Skeletal muscle tissue (tissue), 4 donors: ENCODE measurements around the gene LETMD1. TPM values are rescaled to one million over a fixed set of nuclear protein-coding genes. Genes with fewer than 3 reads are reported as not detected.
A peak's percentile ranks its signal among the peaks of the same experiment; 100 is the strongest.

Experiments
- H3K27ac ChIP-seq: one replicate; pipeline ENCODE4 v1.7.0; 2013; ENCODE audit warnings: mild to moderate bottlenecking, low read depth, low read length, inconsistent platforms
- H3K27me3 ChIP-seq, 3 donors: one replicate each; pipeline ENCODE4 v1.7.0; 2013; ENCODE audit warnings: low read length in 3 of 3; ENCODE audit not compliant: control insufficient read depth in 3 of 3, insufficient read depth in 3 of 3
- H3K36me3 ChIP-seq, 3 donors: one replicate each; pipeline ENCODE4 v1.7.0; 2013; ENCODE audit warnings: low read length in 3 of 3; ENCODE audit not compliant: control insufficient read depth in 3 of 3, insufficient read depth in 3 of 3
- H3K4me1 ChIP-seq, 3 donors: one replicate each; pipeline ENCODE4 v1.7.0; 2013; ENCODE audit warnings: low read length in 3 of 3, mild to moderate bottlenecking in 3 of 3; ENCODE audit not compliant: control insufficient read depth in 3 of 3, insufficient read depth in 3 of 3
- H3K4me3 ChIP-seq, 3 donors: one replicate each; pipeline ENCODE4 v1.7.0; 2013; ENCODE audit warnings: low read length in 3 of 3
- H3K9ac ChIP-seq, 3 donors: one replicate each; pipeline ENCODE4 v1.7.0; 2013; ENCODE audit warnings: low read length in 3 of 3, mild to moderate bottlenecking in 3 of 3, moderate library complexity in 2 of 3, low read depth in 1 of 3
- H3K9me3 ChIP-seq, 3 donors: one replicate each; pipeline ENCODE4 v1.7.0; 2013; ENCODE audit warnings: low read length in 3 of 3; ENCODE audit not compliant: control insufficient read depth in 3 of 3
- total RNA-seq: library from RNA; depleted of rRNA; stranded (reverse); fragments of >200 nt; gene quantifications from one replicate; pipeline ENCODE4 v1.2.3, GENCODE V29; 2014
- donor health status: Osteomylitis.

Gene LETMD1, protein sequence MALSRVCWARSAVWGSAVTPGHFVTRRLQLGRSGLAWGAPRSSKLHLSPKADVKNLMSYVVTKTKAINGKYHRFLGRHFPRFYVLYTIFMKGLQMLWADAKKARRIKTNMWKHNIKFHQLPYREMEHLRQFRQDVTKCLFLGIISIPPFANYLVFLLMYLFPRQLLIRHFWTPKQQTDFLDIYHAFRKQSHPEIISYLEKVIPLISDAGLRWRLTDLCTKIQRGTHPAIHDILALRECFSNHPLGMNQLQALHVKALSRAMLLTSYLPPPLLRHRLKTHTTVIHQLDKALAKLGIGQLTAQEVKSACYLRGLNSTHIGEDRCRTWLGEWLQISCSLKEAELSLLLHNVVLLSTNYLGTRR
- 40.2 TPM for total RNA-seq

DNA sequence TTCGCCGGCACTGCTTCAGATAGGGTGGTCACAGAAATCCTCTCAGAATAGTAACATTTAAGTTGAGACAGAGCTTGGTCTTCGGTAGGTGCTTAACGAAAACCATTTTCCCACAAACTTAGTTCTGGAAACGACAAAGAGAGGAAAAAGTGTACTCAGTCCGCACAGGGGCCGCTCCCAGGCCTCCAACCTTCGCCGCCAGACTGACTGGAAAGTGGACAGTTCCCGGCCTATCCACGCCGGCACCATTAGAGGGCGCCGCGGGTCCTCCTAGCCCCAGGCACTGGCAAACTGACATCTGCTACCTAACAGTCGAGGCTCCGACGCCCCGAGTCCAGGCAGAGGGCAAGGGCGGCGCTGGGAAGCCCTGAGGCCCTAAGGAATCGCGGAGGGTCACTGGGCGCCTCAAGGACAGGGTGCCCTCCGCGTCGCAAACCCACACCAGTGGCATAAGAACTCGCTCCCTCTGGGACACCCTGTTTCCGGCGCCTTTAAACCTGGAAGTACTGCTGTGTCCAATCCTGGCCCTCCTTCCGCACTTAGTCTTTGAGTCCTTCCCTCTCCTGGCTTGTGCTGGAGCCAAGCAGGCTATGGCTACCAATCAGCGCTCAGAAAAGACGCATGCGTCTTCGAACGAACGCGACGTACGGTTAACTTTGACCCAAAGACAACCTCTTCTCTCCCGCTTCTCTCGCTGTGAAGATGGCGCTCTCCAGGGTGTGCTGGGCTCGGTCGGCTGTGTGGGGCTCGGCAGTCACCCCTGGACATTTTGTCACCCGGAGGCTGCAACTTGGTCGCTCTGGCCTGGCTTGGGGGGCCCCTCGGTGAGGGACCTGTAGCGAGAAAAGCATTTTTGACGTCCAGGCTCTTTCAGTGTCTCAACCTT is at the start of gene LETMD1:
TSS of gene LETMD1 (plus strand) at position 673 of the 886 bp plus-strand sequence. CDS start at position 703, 30 bp downstream.
- peak within 1 kb of the TSS; percentile 89 to 100 (median 92) for H3K9ac ChIP-seq
- peaks cover 0 to 12% (median 6%) of the 10 kb centered on the region in 3 donors for H3K36me3 ChIP-seq
- H3K27ac ChIP-seq, result peak within 1 kb of the TSS; percentile 90
- peak within 1 kb of the TSS; percentile 94 to 98 (median 97) for H3K4me3 ChIP-seq
- H3K4me1 ChIP-seq, result peaks cover 6 to 25% (median 15%) of the 10 kb centered on the region in 3 donors
- no peaks in the 10 kb centered on the region for H3K9me3 ChIP-seq
- no peaks in the 10 kb centered on the region for H3K27me3 ChIP-seq

DNA sequence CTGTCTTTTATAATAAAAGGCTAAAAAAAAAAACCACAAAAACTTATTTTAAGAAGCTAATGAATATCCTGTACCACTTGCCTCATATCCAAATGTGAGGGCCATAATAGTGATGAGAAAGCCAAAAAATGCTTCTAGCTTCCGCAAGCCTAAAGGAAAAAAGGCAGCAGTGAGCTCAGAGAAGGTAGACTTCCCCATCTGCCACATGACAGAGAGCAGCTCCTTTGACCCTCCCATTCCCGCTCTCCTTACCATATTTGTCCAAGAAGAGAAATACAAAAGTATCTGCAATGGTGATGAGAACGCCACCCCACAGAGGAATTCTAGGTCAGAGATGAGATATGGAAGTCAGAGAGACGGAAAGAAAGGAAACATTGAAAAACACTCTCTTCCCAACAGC is 49.0 kb upstream of the LETMD1 start:
- H3K36me3 ChIP-seq, result peaks cover 41 to 56% (median 50%) of the 10 kb centered on the region in 3 donors
- H3K27ac ChIP-seq, result no peak overlapping the region
- H3K4me3 ChIP-seq, result no peak overlapping the region
- H3K9ac ChIP-seq, result no peak overlapping the region
- no peaks in the 10 kb centered on the region for H3K27me3 ChIP-seq
- H3K9me3 ChIP-seq, result no peaks in the 10 kb centered on the region
- no peaks in the 10 kb centered on the region for H3K4me1 ChIP-seq

DNA sequence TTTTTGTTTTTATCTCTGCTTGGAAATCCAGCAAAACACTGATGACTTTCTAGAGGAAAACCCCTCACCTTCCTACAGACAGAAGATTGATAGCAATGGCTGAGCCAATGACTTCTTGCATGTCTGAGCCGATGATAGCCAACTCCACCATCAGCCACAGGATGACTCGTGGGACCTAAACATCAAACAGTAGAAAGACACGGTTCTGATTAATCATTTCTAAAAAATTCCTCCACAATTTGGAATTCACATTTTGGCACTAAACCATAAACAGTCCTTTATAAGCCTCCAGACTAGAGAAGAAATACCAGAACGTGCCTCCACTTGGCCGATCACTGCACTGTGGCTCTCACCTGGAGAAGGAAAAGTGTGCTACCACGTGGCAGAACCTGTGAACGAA is 47.9 kb upstream of the LETMD1 start:
- Histone ChIP-seq H3K36me3 (peaks cover 42 to 56% (median 54%) of the 10 kb centered on the region in 3 donors), H3K27me3 (no peaks in the 10 kb centered on the region)

DNA sequence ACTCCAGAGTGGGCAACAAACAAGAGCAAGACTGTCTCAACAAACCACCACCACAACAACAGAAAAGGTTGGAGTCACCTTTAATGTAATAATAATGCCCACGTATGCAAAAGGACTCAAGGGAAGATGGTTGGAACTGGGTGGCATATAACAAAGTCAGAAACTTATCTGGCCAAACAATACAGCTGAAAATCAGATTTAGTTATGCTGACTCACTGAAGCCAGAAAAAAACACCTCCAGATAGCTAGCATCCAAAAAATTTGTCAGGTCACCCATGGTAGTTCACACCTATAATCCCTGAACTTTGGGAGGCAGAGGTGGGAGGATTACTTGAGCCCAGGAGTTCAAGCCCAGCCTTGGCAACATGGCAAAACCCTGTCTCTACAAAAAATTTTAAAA is 46.3 kb upstream of the LETMD1 start:
- H3K9ac ChIP-seq, result no peak overlapping the region
- no peaks in the 10 kb centered on the region for H3K27me3 ChIP-seq
- H3K36me3 ChIP-seq, result peaks cover 42 to 51% (median 50%) of the 10 kb centered on the region in 3 donors
- H3K4me3 ChIP-seq, result no peak overlapping the region
- H3K4me1 ChIP-seq, result no peaks in the 10 kb centered on the region
- no peak overlapping the region for H3K27ac ChIP-seq
- H3K9me3 ChIP-seq, result no peaks in the 10 kb centered on the region

More for the DNA sequence above, 47.9 kb upstream of the LETMD1 start:
- H3K27ac ChIP-seq, result no peak overlapping the region
- H3K9me3 ChIP-seq, result no peaks in the 10 kb centered on the region
- H3K4me3 ChIP-seq, result no peak overlapping the region
- H3K4me1 ChIP-seq, result no peaks in the 10 kb centered on the region
- no peak overlapping the region for H3K9ac ChIP-seq

DNA sequence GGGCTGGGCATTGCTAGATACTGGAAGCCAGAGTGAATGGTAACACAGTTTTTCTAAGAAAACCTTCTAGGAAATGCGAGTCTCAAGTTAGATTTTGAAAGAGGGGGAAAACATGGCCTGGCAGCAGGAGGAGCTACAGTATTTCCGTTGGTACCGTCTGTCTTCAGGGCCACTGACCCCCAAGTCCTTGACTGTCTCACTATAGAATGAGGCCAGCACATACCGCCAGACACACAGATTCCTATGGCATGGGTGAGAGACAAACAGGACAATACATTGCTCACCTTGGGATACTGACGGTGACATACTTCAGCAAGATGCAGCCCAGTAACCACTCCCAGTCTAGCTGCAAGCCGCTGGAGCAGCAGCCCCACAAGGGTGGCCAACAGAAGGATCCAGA is 43.6 kb upstream of the LETMD1 start:
- Histone ChIP-seq H3K9me3 (no peaks in the 10 kb centered on the region), H3K27ac (no peak overlapping the region), H3K9ac (no peak overlapping the region), H3K4me1 (peaks cover 0 to 2% (median 2%) of the 10 kb centered on the region in 3 donors), H3K36me3 (peaks cover 34 to 45% (median 43%) of the 10 kb centered on the region in 3 donors), H3K27me3 (no peaks in the 10 kb centered on the region), H3K4me3 (no peak overlapping the region)

DNA sequence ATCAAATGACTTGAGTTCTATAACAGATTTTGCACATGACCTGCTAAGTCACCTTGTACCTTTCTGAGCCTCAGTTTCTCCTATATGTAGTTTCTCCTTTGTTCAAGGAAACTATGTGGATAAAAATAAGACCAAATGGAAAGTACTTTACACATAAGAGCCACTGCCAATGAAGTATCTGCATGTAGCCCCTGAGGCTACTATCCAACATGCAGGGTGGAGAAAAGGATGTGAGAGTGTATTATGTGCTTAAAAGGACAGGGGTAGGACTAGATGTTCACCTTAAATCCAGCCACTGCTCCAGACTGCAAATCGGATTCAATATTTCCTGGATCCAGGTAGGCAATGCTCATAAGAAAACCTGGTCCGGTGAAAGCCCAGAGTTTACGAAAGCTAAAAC is 43.1 kb upstream of the LETMD1 start:
- Histone ChIP-seq H3K27ac (no peak overlapping the region), H3K36me3 (peaks cover 34 to 43% (median 40%) of the 10 kb centered on the region in 3 donors), H3K9ac (no peak overlapping the region), H3K27me3 (no peaks in the 10 kb centered on the region), H3K4me1 (peaks cover 0 to 6% (median 5%) of the 10 kb centered on the region in 3 donors), H3K9me3 (no peaks in the 10 kb centered on the region), H3K4me3 (no peak overlapping the region)

DNA sequence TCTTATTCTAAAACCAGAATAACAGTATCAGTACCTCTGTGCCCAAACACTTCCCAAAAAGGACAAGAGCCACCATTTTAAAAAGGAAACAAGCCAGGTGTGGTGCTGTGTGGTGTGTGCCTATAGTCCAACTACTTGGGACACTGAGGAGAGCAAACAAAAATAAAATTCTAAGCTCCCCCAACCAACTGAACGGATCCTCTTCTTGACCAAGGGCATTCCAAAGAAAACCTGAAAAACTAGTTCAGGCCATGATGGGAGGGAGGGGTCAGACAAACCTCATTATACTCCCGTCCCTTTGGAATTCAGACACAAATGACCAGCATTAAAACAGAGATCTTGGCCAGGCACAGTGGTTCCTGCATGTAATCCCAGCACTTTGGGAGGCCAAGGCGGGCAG is 42.5 kb upstream of the LETMD1 start:
- no peak overlapping the region for H3K27ac ChIP-seq
- H3K4me1 ChIP-seq, result peaks cover 0 to 6% (median 5%) of the 10 kb centered on the region in 3 donors
- no peak overlapping the region for H3K4me3 ChIP-seq
- no peaks in the 10 kb centered on the region for H3K9me3 ChIP-seq
- H3K36me3 ChIP-seq, result peaks cover 27 to 37% (median 34%) of the 10 kb centered on the region in 3 donors
- H3K9ac ChIP-seq, result no peak overlapping the region
- no peaks in the 10 kb centered on the region for H3K27me3 ChIP-seq

DNA sequence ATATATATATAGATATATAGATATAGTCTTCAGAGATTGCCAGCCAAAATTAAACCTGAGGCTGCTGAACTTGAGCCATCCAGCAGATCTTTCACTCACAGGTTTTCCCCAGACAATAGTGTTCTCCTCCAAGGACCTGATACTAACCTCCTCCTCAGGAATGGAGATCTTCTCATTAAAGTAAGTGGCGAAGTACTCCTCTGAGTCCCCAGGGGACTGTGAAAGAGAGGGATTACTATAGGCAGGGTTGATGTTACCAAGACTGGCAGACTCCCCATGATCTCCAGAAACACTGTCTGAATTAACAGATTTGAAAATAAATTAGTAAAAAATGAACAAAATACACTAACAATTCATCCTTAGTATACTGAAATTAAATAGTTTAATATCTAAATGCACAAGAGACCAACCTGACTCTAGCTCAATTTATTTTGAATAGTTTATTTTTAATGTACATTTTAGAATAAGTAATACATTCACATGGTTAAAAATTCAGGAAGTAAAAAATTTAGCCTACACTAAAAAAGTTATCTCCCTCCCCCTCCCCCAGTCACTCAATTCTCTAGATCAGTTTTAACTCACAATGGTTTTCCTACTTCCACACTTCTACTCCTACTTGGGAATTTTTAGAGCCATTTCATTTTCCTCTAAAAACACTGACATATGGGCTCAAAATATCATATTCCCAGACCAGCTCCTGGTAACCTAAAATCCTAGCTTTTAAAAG is 39.6 kb upstream of the LETMD1 start:
- H3K9me3 ChIP-seq, result no peaks in the 10 kb centered on the region
- peak overlapping the region; percentile 79 for H3K27ac ChIP-seq
- H3K4me1 ChIP-seq, result peaks cover 7 to 12% (median 9%) of the 10 kb centered on the region in 3 donors
- peak overlapping the region; percentile 15 to 48 (median 37) for H3K4me3 ChIP-seq
- peaks cover 24 to 27% (median 26%) of the 10 kb centered on the region in 3 donors for H3K36me3 ChIP-seq
- no peaks in the 10 kb centered on the region for H3K27me3 ChIP-seq
- H3K9ac ChIP-seq, result peak overlapping the region; percentile 47 to 70 (median 47)

DNA sequence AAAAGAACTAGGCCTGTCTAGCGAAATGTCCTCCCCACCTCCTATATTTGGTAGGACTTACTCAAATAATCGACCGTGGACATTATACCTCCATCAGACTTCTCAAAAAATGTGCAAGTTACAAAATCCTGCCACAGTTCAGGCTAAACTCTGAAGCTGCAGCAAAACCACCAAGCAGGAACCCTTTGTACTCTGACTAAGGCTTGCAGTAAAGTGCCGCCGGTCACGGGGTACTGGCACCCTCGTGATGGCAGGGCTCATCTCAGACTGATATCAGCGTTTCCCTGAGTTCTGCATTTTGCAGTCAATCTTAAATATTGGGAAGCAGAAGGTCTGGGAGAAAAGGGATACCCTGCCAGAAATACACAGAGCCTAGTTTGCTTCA is 39.1 kb upstream of the LETMD1 start:
- Histone ChIP-seq H3K27ac (peak overlapping the region; percentile 79), H3K36me3 (peaks cover 24 to 27% (median 26%) of the 10 kb centered on the region in 3 donors), H3K9ac (peak overlapping the region; percentile 47 to 70 (median 47)), H3K27me3 (no peaks in the 10 kb centered on the region), H3K4me1 (peaks cover 9 to 16% (median 11%) of the 10 kb centered on the region in 3 donors), H3K4me3 (peak overlapping the region; percentile 15 to 48 (median 37)), H3K9me3 (no peaks in the 10 kb centered on the region)
